Astrocyte (in vitro differentiated cells and primary cell): ENCODE results near the gene GCK. TPM values are rescaled to one million over a fixed set of nuclear protein-coding genes. Genes with fewer than 3 reads are reported as not detected.

Experiments used
- DNase-seq: peaks from one replicate; pipeline ENCODE4 v3.0.0-alpha.2; 2010; ENCODE audit warnings: low read depth
- FAIRE-seq: peaks from 2 replicates; lab custom pipeline; 2011; peaks lifted over from hg19 to GRCh38; lab: Jason Lieb, UNC
- H2AFZ ChIP-seq: 2 replicates; pipeline ENCODE4 v1.6.0; 2012; ENCODE audit warnings: low read depth, low read length, inconsistent platforms
- H3K27ac ChIP-seq: 2 replicates; pipeline ENCODE4 v1.5.1; 2011; ENCODE audit warnings: low read depth, low read length, inconsistent platforms
- H3K27me3 ChIP-seq: 2 replicates; pipeline ENCODE4 v1.6.0; 2011; ENCODE audit warnings: low read length, inconsistent platforms; ENCODE audit not compliant: insufficient read depth
- H3K36me3 ChIP-seq: 2 replicates; pipeline ENCODE4 v1.5.1; 2011; ENCODE audit warnings: low read length, inconsistent platforms; ENCODE audit not compliant: insufficient read depth
- H3K4me1 ChIP-seq: 2 replicates; pipeline ENCODE4 v1.5.1; 2011; ENCODE audit warnings: low read length, inconsistent platforms; ENCODE audit not compliant: insufficient read depth
- H3K4me2 ChIP-seq: 2 replicates; pipeline ENCODE4 v1.6.0; 2012; ENCODE audit warnings: low read length, inconsistent platforms
- H3K4me3 ChIP-seq: 2 replicates; pipeline ENCODE4 v1.5.1; 2011; ENCODE audit warnings: low read depth, mild to moderate bottlenecking, low read length, inconsistent platforms; ENCODE audit not compliant: insufficient read depth
- H3K79me2 ChIP-seq: 2 replicates; pipeline ENCODE4 v1.6.0; 2012; ENCODE audit warnings: mild to moderate bottlenecking, low read length, inconsistent platforms; ENCODE audit not compliant: insufficient read depth
- H3K9ac ChIP-seq: 2 replicates; pipeline ENCODE4 v1.6.0; 2012; ENCODE audit warnings: mild to moderate bottlenecking, low read length, inconsistent platforms
- H3K9me3 ChIP-seq: 2 replicates; pipeline ENCODE4 v1.5.1; 2012; ENCODE audit warnings: low read depth, mild to moderate bottlenecking, low read length, inconsistent platforms; ENCODE audit not compliant: insufficient read depth
- H4K20me1 ChIP-seq: 2 replicates; pipeline ENCODE4 v1.6.0; 2012; ENCODE audit warnings: low read length, inconsistent platforms; ENCODE audit not compliant: insufficient read depth
- H3K27ac Mint-ChIP-seq: one replicate; pipeline ENCODE4 v1.8.0; 2021; ENCODE audit warnings: mild to moderate bottlenecking, mixed read lengths; ENCODE audit not compliant: unreplicated experiment
- H3K27me3 Mint-ChIP-seq: one replicate; pipeline ENCODE4 v1.8.0; 2021; ENCODE audit warnings: low read depth, mixed read lengths; ENCODE audit not compliant: unreplicated experiment
- H3K36me3 Mint-ChIP-seq: one replicate; pipeline ENCODE4 v1.8.0; 2021; ENCODE audit warnings: low read depth, mixed read lengths; ENCODE audit not compliant: unreplicated experiment
- H3K4me1 Mint-ChIP-seq: one replicate; pipeline ENCODE4 v1.8.0; 2021; ENCODE audit warnings: low read depth, mixed read lengths; ENCODE audit not compliant: unreplicated experiment
- H3K4me3 Mint-ChIP-seq: one replicate; pipeline ENCODE4 v1.8.0; 2021; ENCODE audit warnings: mild to moderate bottlenecking, moderate library complexity, mixed read lengths; ENCODE audit not compliant: unreplicated experiment
- H3K9me3 Mint-ChIP-seq: one replicate; pipeline ENCODE4 v1.8.0; 2021; ENCODE audit warnings: mild to moderate bottlenecking, mixed read lengths; ENCODE audit not compliant: unreplicated experiment
- CTCF ChIP-seq: IDR thresholded peaks from 2 replicates; pipeline ENCODE4 v1.5.1; 2011; ENCODE audit warnings: low read depth, mild to moderate bottlenecking, inconsistent platforms, low read length, moderate library complexity; ENCODE audit not compliant: insufficient read depth
- EZH2 ChIP-seq: IDR thresholded peaks from 2 replicates; pipeline ENCODE4 v1.6.1; 2012; ENCODE audit warnings: mild to moderate bottlenecking, low read length, inconsistent platforms; ENCODE audit not compliant: insufficient read depth
- total RNA-seq: library from RNA; stranded (reverse); gene quantifications from 2 replicates; pipeline ENCODE4 v1.2.1, GENCODE V29; 2021

Gene GCK
- total RNA-seq, 1 donor from 2014 or later: not detected

GRCh38 chr7:44121761-44122420 lies 67.3 kb downstream of the GCK start:
- no peaks in the 10 kb centered on the region for H3K27me3 Mint-ChIP-seq

GRCh38 chr7:44120395-44120794 lies 68.8 kb downstream of the GCK start:
- H3K4me1 Mint-ChIP-seq: peaks cover 8% of the 10 kb centered on the region
- H3K36me3 Mint-ChIP-seq: peaks cover 18% of the 10 kb centered on the region
- Histone ChIP-seq H3K79me2 (peaks cover 35% of the 10 kb centered on the region), H3K4me1 (peaks cover 12% of the 10 kb centered on the region), H3K36me3 (peaks cover 16% of the 10 kb centered on the region), H2AFZ (no peak overlapping the region), H3K9me3 (no peaks in the 10 kb centered on the region), H4K20me1 (peaks cover 12% of the 10 kb centered on the region), H3K27ac (no peak overlapping the region), H3K4me3 (no peak overlapping the region), H3K9ac (no peak overlapping the region), H3K4me2 (peak overlapping the region; percentile 7), H3K27me3 (no peaks in the 10 kb centered on the region)
- FAIRE-seq (no peak), DNase-seq (no peak)
- no peak overlapping the region for H3K27ac Mint-ChIP-seq
- H3K9me3 Mint-ChIP-seq: no peaks in the 10 kb centered on the region
- no peak overlapping the region for H3K4me3 Mint-ChIP-seq
- no peaks in the 10 kb centered on the region for H3K27me3 Mint-ChIP-seq
- TF ChIP-seq CTCF (no peak), EZH2 (no peak)

More at GRCh38 chr7:44121761-44122420, 67.3 kb downstream of the GCK start:
- FAIRE-seq (no peak), DNase-seq (no peak)
- H3K36me3 Mint-ChIP-seq: peaks cover 18% of the 10 kb centered on the region
- Histone ChIP-seq H3K36me3 (peaks cover 16% of the 10 kb centered on the region), H3K4me1 (peaks cover 12% of the 10 kb centered on the region), H3K4me3 (peak overlapping the region; percentile 62), H3K27ac (no peak overlapping the region), H3K79me2 (peaks cover 35% of the 10 kb centered on the region), H2AFZ (no peak overlapping the region), H4K20me1 (peaks cover 8% of the 10 kb centered on the region), H3K9me3 (no peaks in the 10 kb centered on the region), H3K27me3 (no peaks in the 10 kb centered on the region), H3K4me2 (peak overlapping the region; percentile 93), H3K9ac (no peak overlapping the region)
- H3K4me3 Mint-ChIP-seq: no peak overlapping the region
- no peak overlapping the region for H3K27ac Mint-ChIP-seq
- no peak for TF ChIP-seq EZH2
- no peak for TF ChIP-seq CTCF
- H3K9me3 Mint-ChIP-seq: peaks cover 8% of the 10 kb centered on the region
- peaks cover 8% of the 10 kb centered on the region for H3K4me1 Mint-ChIP-seq

GRCh38 chr7:44119829-44120380 lies 69.3 kb downstream of the GCK start:
- no peaks in the 10 kb centered on the region for H3K27me3 ChIP-seq
- Mint-ChIP-seq H3K4me3 (no peak overlapping the region), H3K4me1 (peaks cover 8% of the 10 kb centered on the region), H3K9me3 (no peaks in the 10 kb centered on the region), H3K27me3 (no peaks in the 10 kb centered on the region), H3K27ac (no peak overlapping the region), H3K36me3 (peaks cover 18% of the 10 kb centered on the region)
- H3K9ac ChIP-seq: no peak overlapping the region
- no peak overlapping the region for H3K4me3 ChIP-seq
- no peak for FAIRE-seq
- H4K20me1 ChIP-seq: peaks cover 17% of the 10 kb centered on the region
- no peak for TF ChIP-seq EZH2
- TF ChIP-seq CTCF: no peak
- peaks cover 35% of the 10 kb centered on the region for H3K79me2 ChIP-seq
- no peak overlapping the region for H3K27ac ChIP-seq
- H3K4me1 ChIP-seq: peaks cover 12% of the 10 kb centered on the region
- peaks cover 16% of the 10 kb centered on the region for H3K36me3 ChIP-seq
- DNase-seq: no peak
- H3K4me2 ChIP-seq: peak overlapping the region; percentile 7
- no peak overlapping the region for H2AFZ ChIP-seq
- H3K9me3 ChIP-seq: no peaks in the 10 kb centered on the region
